Parietal lobe (tissue), 2 donors: ENCODE results near the gene IP6K3. TPM values are rescaled to one million over a fixed set of nuclear protein-coding genes. Genes with fewer than 3 reads are reported as not detected.

ENCODE experiments used
- small RNA-seq: library from RNA; depleted of rRNA; stranded (forward); fragments of <200 nt; gene quantifications from one replicate; pipeline ENCODE3, GENCODE V24; 2014; ENCODE audit warnings: low replicate concordance
- total RNA-seq: library from RNA; depleted of rRNA; stranded (reverse); fragments of >200 nt; gene quantifications from one replicate; pipeline ENCODE4 v1.2.3, GENCODE V29; 2014

The IP6K3 gene
- not detected for total RNA-seq

GRCh38 chr6:33746651-33747100, at the start of gene IP6K3:
IP6K3 (minus strand) TSS chr6:33746905; CDS start chr6:33735476, 11,429 bp downstream.

GRCh38 chr6:33788694-33789549, 42.2 kb upstream of the IP6K3 start, which contains the start of gene LEMD2:
LEMD2 (minus strand) TSS chr6:33789130; CDS start chr6:33789116, 14 bp downstream.

GRCh38 chr6:33711140-33712129, 35.3 kb downstream of the IP6K3 start, which contains the start of gene UQCC2:
UQCC2 (minus strand) TSS chr6:33711700; CDS start chr6:33711686, 14 bp downstream.

Small RNA genes within 50 kb of the gene (small RNA-seq; reads per million reads assigned to genes)
- not detected for gene MIR3934

Other genes with a start within 250 kb of the IP6K3 start
- gene BAK1, start 166.6 kb downstream of the IP6K3 start, total RNA-seq = 4.1 TPM
- gene ITPR3, start 125.6 kb downstream of the IP6K3 start, total RNA-seq = 1.9 TPM
- gene UQCC2, start 35.2 kb downstream of the IP6K3 start, total RNA-seq = 24.1 TPM
- gene LEMD2, start 42.2 kb upstream of the IP6K3 start, total RNA-seq = 53.2 TPM
- gene MLN, start 57.1 kb upstream of the IP6K3 start, total RNA-seq = not detected